NOMO-1 treated with dmso at 0.1 percent for 144 hours (cell line): Measurements from ENCODE around the gene FARS2.

Source experiments
- DNase-seq: peaks from one replicate; lab custom pipeline; 2025; ENCODE audit not compliant: unreplicated experiment; lab: John Stamatoyannopoulos, UW

FARS2 gene

GRCh38 chr6:5817869-5818268 lies 556.6 kb downstream of the FARS2 start:
- DNase-seq = no peak

- DNase-seq = no peak
Measured at GRCh38 chr6:5818959-5819358, 557.6 kb downstream of the FARS2 start.
